Measurements from ENCODE around the gene TMED8.
"Not testable (repeated sequence)": the region's sequence is repeated elsewhere in the genome, so short reads cannot be mapped to it uniquely, and the experiment has no call there.

The TMED8 gene

DNA sequence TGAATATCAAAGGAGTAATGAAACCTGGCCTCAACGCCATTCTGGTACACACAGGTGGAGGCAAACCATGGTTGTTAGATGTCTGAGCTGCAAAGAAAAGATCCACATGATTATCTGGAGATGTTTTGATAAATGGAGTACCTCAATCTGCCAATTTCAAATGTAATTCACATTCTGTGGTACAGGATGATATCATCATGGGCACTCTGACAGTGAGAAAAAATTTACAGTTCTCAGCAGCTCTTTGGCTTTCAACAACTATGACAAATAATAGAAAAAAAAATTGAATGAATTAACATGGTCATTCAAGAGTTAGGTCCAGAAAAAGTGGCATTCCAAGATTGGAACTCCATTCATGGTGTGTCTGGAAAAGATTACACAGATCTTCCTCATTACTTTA lies 17.3 kb downstream of the TMED8 start:
- no peak for DNase-seq

DNA sequence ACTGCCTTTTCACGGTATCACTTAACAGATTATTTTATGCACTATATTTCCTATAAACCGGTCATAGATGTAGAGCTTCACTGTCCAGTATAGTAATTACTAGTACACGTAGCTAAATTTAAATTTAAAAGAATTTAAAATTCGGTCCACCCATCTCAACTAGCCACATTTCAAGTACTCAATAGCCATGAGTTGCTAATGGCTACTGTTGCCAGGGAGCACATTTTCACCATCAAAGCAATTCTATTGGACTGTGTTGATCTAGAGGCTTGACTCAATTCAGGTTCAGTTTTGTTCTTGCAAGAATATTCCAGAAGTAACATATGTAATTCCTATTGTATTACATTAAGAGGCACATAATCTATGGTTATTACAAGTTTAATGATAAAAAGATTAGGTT lies 20.0 kb downstream of the TMED8 start:
- no peak for DNase-seq

DNA sequence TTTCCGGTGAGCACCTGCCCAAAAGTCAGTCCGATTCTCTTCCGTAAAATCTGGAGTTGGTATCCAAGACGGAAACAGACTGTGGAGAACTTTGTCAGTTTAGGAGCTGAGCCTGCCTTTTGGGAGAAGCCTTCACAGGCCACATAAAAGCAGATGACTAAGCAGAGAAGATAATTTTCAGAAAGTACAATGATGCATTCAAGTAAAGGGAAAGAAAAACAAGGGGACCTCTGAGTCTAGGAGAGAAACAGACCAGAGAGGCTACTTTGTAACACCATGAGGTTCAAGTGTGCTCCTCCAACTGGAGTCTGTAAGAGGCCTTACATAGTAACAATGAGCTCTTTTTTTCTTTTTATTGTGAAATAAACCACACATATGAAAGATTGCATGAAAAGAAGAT lies 21.1 kb downstream of the TMED8 start:
- DNase-seq: no peak

DNA sequence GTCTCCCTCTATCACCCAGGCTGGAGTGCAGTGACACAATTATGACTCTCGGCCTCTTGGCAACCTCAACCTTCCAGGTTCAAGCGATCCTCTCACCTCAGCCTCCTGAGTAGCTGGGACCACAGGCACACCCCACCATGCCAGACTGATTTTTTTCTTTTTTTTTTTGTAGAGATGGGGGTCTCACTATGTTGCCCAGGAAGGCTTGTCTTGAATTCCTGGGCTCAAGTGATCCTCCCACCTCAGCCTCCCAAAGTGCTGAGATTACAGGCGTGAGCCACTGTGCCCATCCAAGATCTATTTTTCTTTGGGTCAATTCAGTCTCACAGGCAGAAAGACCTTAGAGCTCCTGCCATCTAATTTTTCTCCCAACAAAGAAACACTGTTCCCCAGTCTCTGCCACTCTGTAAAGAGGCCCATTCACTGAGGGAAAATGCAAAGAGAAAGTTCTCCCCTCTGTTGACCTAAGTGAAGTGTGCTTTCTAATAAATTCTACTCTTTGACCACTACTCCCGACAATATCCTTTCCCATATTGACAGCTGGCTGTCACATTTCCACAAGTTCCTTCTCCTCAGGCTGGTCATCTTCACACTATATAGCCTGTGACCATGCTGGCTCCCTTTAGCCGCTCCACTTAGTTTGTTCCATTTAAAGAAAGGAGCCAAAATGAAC lies 23.3 kb downstream of the TMED8 start:
- DNase-seq: no peak

DNA sequence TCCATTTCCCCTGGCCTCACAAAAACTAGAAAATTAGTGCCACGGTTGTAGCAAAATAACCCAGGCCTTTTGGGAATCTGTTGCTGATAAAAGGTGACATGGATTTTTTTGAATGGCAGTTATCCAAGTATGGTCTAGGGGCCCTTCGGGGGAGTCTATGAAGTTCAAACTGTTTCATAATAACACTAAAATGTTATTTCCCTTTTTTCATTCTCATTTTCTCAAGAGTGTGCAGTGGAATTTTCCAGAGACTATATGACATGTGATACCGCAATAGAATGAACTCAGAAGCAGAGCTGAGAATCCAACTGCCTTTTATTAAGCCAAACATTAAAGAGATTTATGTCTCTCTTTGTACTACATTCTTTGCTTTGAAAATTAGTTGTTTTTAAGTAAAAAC lies 29.1 kb downstream of the TMED8 start:
- no peak for DNase-seq

DNA sequence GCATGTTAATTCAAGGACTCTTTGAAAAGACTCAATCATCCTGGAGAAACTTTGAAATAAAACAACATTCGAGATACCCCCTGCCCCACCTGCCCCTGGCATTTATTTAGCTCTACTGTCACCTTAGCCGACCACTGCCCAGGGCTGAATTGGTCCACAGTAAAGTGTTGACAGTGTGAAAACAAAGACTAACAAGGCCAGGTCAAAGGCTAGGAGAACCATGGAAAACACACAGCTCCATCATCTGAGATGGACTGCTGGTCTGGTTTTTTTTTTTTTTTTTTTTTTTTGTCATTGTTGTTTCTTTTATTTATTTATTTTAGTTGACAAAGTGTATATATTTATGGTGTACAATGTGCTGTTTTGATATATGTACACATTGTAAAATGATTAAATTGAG lies 30.4 kb downstream of the TMED8 start:
- DNase-seq: no peak

DNA sequence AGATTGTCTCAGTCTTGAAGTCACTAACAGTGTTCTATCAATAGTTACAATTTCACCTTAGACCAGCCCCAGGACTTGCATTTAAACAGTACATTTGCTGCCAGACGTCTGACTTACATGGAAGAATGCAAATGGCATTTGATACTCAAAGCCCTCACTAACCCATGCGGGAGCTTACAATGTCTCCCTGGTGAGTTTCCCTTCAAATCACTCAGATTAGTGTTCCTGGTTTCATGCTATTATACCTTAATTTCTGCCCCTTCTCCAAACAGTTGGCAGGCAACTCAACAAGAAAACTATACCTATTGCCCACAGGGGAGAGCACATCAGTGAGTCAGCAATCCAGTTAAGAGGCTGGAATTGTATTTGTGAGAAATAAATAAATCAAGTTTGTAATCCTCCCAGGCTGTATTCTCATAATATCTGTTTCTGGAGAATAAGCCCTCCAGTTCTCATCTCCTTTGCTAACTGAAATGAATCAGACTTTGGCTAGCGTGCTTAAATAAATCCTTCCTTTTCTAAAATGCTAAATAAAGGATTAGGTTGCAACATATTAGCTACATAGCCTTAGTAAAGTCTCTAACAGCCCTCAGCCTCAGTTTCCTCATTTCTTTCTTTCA lies 32.4 kb downstream of the TMED8 start:
- no peak for DNase-seq

DNA sequence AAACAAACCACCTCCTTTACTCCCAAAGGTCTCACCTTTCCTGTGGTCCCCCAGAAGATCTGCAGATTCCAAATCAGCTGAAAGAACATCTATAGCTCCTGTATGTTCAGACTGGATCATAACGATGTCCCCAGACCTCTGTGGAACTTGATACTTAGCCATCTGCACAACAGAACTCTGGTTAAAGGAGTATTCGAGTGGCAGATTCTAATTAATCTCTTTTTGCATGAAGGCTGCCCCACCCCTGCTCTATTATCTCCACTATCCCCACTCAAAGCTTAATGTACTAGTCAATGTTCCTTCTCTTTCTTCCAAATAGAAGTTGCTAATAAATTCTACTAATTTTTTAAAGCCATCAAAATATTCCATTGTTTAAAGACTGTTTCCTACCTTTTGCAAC lies 33.2 kb downstream of the TMED8 start:
- no peak for DNase-seq

DNA sequence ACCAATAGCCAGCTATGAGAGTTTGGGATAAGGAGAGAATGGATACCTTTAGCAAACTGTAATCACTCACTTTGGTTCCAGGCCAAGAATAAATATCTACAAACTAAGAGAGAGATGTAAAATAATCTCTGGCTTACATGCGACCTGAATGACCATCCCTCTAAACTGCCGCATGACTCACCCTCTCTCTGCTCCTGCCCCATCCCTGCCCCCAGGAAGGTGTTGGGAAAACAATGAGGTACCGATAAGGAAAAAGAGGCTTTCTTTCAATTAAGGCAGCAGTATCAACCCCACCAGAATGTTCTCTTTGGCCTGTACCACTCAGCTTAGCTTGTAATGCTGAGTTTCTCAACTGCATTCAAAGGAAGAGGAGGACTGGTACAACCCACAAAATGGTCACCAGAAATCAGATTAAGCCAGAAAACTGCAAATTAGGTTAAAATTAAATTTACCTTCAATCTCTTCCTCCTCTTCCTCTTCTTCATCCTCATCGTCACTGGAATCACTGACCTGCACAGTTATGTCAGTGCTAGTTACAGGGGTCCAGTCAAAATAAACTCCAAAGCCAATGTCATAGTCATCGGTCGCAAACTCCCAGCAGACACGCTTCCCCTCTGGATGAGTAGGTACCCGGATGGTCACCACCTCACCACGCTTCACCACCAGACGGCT lies 34.0 kb downstream of the TMED8 start:
- no peak for DNase-seq

DNA sequence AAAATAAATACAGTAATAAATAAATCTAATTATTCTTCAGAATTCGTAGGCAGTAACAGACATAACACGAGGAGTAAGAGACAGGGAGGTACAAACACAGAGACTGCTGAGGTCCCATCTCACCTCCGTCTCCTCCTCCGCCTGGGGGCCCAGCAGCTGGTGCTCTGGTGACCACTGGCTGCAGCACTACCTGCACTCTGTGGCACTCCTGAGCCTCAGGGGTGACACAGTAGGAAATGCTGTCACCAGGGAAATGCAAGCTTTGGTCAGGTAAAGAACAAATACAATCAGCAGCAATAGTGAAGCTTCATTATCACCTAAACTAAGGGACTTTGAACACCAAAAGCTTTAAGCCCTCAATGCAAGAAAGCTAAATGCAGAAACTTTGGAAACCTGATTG lies 36.5 kb downstream of the TMED8 start:
- no peak for DNase-seq

DNA sequence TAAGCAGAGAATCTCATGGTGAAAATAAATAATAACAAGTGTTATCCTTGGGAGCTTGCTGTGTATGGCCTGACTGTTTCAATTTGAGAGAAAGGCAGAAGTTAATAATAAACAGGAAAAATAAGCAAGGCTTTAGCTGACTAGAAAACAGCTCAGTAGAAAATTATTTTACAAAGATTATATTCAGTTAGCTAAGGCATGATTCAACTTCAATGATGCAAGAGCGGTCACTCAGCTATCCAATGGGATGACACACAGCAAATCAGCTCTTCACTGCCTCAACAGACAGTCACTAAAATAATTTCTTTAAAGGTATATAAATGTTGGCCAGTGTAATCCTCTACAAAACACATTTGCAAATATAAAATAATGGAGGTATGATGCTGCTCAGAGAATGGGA lies 37.5 kb downstream of the TMED8 start:
- DNase-seq: no peak

DNA sequence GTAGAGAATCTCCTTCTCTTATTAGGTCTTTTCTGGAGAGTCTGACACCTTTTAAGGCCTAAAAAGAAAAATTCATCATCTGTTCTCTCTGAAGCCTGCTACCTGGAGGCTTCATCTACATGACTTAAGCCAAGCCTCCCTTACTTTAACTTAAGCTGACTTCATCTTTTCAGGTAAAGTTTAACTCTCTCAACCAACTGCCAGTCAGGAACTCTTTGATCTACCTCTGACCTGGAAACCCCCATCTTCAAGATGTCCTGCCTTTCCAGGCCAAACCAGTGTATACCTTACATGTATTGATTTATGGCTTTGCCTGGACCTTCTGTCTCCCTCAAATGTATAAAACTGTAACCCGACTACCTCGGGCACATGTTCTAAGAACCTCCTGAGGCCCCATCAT lies 38.6 kb downstream of the TMED8 start:
- no peak for DNase-seq

DNA sequence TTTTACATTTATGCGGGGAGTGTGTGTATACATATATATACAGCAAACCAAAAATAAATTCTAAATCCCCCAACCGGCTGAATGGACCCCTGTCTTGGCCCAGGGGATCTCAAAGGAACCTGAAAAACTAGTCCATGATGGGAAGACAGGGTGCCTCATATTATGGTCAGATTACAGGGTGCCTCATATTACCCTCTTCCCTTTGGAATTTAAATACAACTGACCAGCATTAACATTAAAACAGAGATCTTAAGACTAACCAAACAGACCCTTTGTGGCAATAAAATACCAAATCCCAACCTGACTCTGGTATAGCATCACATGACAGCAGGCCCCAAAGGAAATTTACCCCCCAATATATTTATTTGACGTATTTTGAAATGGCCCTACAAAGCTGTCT lies 39.0 kb downstream of the TMED8 start:
- no peak for DNase-seq

DNA sequence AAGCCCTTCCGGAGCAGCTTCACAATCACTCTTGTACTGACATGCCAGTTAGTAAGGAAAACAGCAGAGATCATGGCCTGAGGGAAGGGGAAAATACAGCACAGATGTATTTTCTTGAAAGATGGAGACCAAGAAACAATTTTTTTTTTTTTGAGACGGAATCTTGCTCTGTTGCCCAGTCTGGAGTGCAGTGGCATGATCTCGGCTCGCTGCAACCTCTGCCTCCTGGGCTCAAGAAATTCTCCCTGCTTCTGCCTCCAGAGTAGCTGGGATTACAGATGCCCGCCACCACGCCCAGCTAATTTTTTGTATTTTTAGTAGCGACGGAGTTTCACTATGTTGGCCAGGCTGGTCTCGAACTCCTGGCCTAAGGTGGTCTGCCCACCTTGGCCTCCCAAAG lies 39.6 kb downstream of the TMED8 start:
- not testable (repeated sequence) for DNase-seq

DNA sequence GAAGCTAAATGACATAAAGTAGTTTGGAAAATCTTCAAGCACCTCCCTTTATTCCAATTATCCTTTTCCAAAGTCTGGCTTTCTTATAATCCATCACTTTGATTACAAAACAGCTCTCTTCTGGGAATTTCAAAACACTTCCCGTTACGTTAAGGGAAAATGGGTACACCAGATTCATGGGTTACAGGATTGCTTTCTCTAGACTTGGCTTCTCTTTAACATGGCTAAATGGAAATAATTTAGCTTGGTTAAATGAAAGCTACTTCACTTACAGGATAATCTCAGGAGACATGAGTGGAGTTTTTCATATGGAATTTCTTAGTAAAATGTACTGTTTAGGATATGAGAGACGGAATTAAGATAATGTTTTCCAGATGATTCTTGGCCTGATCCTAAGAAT lies 41.3 kb downstream of the TMED8 start:
- no peak for DNase-seq

DNA sequence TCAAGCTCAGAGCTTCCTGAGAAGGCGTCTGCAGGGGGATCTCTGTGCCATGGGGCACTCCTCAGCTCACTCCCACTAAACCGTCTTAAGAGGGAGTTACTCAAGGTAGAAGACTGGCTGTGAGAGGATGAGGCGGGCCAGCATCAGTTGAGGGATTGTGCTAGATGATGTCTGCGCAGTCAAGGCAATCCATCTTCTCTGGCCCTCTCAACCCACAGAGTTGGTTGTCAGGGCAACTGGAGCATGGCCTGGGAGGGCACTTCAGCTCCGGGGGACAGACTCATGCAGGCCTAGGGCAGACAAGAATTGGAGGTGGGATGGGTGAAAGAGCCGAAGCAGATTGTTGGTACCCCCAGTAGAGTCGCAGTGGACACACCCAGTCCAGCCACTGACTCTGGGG lies 47.0 kb downstream of the TMED8 start:
- DNase-seq: no peak

DNA sequence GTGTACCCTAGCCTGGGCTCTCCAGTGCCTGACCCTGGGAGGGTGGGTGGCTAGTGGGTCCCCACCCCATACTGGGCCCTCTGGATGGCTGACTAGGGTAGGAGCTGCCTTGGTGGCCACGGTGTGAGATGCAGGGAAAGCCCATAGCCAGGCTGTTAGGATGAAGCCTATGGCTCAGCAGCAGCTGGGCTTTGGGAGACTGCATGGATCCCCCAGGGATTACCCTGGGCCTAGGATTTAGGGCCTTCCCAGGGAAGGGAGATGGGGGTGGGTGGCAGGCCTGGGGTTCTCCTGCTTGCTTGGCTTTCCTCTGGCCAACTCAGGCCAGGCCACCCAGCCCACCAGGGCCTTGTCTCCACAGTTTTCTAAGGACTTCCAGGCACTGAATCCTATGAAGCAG lies 49.8 kb downstream of the TMED8 start:
- no peak for DNase-seq

DNA sequence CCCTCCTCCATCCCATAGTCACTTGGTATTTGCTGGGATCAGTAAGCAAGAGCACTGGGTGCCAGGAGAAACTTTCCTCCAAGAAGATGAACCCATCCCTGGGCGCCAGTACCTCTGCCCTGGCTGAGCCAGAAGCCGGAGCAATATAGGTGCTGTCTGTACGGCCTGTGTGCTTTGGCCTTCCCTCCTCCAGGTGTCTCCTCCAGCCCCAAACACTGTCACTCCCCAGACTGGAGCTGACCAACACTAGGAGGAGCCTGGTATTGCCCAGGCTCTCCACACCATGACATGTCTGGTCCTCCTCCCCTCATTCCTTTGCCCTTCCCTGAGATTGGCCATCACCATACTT lies 51.2 kb downstream of the TMED8 start:
- DNase-seq: no peak

DNA sequence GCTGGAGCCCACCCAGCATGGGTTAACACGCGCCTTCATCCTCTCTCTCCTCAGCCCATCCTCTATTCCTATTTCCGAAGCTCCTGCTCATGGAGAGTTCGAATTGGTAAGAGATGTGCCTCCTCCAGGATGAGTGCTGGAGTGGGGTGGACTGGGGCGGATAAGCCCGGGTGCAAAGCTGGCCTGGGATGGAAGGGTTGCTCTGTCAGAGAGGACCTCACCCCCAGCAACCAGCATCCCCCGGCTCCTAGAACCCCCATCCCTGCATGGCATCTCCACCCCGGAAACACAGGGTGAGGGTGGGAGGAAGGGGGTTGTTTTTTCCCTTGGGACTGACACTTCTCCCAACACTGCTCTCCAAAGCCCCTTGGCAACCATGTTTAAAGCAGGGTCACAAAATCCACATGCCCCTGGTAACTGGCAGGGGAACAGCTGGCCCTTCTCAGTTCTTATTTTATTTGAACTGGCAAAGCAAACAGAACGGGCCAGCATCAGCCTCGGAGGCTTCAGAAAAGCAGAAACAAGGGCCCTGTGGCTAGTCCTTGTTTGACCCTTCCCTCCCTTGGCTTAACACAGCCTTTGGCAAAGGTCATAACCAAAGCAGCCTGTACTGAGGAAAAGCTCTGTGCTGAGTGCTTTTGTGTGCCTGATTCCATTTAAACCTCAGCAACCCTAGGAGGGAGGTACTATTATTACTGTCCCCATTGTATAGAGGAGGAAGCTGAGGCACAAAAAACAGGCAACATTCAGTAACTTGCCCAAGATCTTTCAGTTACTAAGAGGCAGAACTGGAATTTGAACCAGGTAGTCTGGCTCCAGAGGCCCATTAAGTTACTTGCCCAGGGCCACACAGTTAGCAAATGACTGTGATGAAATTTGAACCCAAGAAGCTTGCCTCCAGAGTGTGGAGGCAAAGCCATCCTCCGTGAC lies 51.8 kb downstream of the TMED8 start:
- DNase-seq: no peak

DNA sequence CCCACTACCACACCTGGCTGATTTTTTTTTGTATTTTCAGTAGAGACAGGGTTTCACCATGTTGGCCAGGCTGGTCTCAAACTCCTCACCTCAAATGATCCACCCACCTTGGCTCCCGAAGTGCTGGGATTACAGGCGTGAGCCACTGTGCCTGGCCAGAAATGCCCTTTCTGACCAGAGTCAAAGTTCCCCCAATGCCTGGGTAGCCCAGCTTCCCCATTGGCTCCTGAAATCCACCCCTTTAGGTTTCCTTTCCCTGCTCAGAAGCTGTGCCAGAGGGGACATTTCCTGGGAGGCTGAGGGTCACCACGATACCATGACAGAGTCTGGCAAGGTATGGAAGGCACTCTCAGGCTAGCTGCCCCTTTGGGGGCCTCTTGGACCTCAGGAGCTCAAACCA lies 52.6 kb downstream of the TMED8 start:
- DNase-seq: no peak

DNA sequence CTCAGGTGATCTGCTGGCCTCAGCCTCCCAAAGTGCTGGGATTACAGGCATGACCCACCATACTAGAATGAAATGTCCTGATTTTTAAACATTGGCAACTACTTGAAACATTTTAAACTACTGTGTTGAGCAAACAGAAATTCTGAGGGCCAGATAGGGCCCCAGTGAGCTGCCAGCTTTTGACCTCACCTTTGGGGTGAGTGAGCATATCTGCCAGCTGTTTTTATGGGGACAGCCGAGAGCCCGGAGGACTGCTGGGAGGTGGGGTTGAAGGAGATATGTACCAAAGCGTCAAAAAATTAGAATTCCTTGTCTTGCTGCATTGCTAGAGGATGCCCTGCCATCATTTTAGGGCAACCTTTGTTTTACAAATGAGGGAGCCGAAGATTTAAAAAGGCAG lies 53.3 kb downstream of the TMED8 start:
- no peak for DNase-seq

DNA sequence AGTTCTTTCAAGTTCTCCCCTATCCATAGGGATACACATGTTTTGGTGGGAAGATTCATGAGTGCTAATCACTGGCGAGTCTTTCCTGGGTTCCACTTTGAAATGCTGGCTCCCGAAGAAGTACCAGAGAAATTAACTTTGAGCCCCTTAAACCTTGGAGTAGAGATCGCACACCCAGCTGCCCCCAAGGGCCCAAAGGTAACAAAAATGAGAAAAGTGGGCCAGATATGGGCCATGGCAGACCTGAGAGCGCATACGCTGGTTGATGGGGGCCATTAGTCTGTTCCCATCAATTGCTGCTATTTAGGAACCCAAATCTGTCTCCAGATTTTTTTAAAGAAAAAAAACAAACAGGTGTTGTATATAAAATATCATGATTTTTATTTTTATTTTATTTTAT lies 53.9 kb downstream of the TMED8 start:
- no peak for DNase-seq

DNA sequence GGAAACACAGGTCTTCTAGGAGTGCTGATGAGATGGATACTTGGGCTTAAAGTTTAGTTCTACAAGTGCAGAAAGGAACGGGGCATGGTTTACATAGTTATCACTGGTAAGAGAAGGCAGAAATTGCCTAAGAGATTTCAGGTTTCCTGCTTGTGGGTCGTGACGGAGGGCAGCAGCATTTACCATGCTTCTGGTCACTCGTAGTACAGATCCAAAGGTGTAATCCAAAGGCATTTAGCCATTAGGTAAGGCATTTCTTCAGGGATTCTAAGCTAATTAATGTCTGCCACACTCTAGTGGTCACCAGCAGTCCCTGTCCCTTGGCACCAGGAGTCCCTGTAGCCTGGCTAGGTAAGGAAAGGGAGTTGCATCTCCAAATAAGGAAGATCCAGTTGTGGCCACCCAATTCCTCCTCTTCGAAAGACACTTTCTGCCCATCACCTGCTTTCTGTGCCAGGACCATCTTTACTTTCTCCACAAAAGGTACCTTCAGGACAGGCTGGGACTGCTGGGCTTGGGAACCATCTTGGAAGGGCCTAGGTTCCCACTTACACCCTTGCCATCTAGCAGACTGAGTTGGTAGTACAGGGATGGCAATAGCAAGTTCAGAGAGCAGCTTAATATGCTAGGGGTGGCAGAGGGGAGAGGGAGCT lies 54.5 kb downstream of the TMED8 start:
- DNase-seq: no peak
